Measurements from ENCODE around the gene KIFC3.

The KIFC3 gene

DNA sequence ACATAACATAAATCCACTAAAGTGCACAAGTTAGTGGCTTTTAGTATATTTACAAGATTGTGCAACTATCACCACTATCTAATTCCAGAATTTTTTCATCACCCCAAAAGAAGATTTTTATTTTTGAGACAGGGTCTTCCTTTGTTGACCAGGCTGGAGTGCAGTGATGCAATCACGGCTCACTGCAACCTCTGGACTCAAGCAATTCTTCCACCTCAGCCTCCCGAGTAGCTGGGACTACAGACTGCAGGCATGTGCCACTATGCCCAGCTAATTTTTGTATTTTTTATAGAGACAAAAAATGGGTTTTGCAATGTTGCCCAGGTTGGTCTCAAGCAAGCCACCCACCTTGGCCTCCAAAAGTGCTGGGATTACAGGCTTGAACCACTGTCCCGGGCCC lies 92.6 kb downstream of the KIFC3 start:
- DNase-seq = no peak

Data from activated CD8-positive, alpha-beta memory T cell treated with anti-CD3 and anti-CD28 coated beads, Interleukin-2, amount 50 U/mL, for 48 hours (primary cell).